GM19328 (cell line): ENCODE data around the gene ZC3H12D.
"Not testable (repeated sequence)": the region's sequence is repeated elsewhere in the genome, so short reads cannot be mapped to it uniquely, and the experiment has no call there.

Experiments used
- ATAC-seq: cut with Tn5 transposase; IDR thresholded peaks from one replicate; pipeline ENCODE4 v1.9.1; 2021; ENCODE audit warnings: mild to moderate bottlenecking, moderate library complexity; ENCODE audit not compliant: unreplicated experiment

Gene ZC3H12D

DNA sequence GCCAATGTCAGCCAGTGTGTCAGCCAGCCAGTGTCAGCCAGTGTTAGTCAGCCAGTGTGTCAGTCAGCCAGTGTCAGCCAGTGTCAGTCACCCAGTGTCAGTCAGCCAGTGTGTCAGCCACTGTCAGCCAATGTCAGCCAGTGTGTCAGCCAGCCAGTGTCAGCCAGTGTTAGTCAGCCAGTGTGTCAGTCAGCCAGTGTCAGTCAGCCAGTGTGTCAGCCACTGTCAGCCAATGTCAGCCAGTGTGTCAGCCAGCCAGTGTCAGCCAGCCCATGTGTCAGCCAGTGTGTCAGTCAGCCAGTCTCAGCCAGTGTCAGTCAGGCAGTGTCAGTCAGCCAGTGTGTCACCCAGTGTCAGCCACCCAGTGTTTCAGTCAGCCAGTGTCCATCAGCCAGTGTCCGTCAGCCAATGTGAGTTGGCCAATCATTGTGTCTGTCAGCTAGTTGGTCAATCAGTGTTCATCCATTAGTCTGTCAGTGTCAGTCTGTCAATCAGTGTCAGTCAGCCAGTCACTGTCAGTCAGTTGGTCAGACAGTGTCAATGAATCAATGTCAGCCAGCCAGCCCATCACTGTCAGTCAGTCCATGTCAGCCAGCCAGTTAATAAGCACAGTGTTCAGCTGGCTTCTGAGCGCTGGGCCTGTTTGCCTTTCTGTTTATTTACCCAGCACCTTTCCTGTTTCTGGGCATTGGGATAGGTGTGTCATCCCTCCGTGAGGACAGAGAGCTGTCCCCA is 40.3 kb downstream of the ZC3H12D start:
- not testable (repeated sequence) for ATAC-seq

DNA sequence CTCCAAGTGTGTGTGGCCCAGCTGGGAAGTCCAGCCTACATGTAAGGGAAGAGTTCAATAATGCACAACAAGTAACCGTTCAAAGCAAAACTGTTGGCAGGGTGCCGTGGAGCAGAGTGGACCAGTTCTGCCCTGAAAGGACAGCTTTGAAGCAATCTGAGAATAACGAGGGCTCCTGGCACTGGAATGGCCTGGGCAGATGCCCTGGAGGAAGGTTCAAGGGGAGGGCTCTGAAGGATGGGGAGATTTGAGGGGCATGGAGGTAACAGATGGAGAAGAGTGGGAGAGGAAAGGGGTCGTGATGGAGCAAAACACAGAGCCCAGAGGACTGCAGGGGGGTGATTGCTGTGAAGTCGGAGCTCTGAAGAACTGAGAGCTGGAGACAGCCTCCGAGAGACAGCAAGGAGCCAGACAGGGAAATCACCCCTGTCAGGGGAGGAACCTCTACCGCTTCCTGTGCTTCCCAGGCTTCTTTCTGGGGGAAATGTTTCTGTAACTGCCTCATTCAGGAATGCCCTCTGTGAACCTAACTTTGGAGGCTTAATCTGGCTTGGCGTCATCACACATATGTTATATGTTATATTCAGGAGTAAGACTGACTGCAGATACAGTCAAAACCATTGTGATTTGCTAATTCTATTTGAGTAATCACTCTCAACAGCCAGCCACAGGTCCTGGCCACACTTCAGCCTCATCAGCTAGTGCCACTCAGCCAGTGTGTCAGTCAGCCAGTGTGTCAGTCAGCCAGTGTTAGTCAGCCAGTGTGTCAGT is 41.2 kb downstream of the ZC3H12D start:
- ATAC-seq: no peak

DNA sequence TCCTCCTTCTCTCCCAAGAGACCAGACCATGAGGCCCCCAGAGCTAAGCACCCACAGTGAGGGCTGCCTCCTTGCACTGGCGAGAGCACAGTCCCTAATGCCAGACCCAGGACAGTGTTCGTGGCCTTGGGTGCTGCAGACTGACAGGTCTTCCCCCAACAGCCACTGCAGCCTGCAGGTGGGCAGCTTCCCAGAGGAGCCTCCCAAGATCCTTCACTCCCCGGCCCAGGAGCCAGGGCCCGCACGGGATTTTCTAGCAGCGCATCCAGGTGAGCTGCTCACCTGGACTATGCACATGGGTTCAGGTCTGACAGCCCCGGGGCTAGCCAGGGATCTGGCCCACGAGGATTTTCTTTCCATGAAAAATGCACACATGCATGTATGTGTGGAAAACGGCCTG is 43.1 kb downstream of the ZC3H12D start:
- no peak for ATAC-seq

DNA sequence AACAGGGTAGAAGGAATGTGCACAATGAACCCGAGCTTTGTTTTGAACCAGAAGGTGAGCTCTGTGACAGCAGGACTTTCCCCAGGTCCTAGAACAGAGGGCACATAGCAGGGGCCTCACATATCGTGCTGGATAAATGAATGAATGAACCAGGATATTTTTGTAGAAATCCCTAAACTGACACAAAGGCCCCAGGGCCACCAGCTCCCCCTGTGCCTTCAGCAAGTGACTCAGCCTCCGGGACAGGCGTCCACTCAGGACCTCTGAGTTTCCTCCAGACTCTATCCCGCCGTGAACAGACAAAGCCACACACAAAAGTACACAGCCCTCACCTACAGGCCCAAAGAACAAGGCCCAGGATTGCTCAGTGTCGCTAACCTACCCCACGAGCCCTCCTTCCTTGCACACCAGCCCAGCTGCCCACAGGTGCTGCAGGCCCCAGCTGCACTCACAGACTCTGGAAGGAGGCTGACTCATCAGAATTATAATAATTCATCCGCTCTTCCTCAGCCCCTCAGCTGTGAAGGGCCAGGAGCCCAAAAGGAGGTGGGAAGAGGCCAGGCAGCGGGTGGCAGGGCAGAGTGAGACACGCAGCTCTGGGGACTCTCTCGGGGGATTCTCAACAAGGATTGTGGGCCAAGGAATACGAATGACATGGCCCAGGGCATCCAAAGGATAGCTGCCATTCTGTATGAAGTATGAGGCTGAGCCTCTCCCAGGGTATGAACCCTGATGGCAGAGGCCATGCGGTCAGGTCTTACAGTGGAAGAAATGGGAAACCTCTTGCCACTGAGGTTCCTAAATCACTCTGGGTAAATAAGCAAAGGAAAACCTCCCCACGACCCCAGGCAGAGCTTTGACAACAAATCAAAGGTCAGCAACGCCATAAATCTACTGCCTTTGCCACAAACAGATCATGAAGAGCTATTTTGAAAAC is 43.8 kb downstream of the ZC3H12D start:
- ATAC-seq: no peak

DNA sequence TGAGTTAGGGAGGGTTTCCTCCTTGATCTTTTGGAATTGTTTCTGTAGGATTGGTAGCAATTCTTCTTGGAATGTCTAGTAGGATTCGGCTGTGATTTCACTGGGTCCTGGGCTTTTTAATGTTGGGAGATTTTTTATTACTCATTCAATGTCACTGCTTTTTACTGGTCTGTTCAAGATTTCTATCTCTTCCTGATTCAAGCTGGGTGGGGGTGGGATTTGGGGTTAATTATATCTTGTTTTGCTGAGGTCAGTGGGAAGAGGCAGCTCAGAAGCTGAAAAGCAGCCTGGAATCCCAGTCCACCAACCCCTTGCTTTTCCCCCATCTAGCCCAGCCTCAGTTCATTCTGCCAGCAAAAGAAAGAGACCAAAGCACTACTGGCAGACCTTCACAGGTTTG is 45.2 kb downstream of the ZC3H12D start:
- ATAC-seq: no peak

DNA sequence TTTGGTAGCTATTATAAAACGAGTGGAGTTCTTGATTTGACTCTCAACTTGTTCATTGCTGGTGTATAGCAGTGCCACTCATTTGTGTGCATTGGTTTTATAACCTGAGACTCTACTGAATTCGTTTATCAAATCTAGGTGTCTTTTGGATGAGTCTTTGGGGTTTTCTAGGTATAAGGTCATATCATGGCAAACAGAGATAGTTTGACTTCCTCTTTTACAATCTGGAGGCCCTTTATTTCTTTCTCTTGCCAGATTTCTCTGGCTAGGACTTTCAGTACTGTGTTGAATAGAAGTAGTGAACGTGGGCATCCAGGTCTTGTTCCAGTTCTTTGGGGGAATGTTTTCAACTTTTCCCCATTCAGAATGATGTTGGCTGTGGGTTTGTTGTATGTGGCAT is 46.0 kb downstream of the ZC3H12D start:
- no peak for ATAC-seq

DNA sequence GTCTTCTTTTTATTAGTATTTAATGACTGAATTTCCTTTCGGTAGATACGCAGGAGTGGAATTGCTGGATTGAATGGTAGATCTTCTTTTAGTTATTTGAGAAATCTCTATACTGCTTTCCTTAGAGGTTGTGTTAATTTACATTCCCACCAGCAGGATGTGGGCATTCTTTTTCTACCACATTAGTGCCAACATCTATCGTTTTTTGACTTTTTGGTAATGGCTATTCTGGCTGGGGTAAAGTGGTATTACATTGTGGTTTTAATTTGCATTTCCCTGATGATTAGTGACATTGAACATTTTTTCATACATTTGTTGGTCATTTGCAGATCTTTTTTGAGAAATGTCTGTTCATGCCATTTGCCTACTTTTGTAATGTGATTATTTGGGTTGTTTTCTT is 47.6 kb downstream of the ZC3H12D start:
- ATAC-seq: no peak

DNA sequence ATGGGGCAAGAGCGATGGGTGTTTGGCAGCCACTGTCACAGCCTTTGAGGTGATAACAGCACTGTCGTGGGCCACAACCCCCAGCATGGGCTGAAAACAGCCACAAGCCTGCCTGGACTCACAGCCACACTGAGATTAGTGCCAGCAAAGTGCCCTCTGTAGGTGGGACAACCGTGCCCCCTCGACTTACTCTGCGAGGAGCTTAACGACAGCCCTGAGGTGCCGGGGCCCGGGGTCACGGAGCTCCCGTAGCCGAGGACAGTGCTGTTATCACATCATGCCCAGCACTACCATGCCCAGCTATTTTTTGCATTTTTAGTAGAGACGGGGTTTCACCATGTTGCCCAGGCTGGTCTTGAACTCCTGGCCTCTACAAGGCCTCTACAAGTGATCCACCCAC is 48.2 kb downstream of the ZC3H12D start:
- no peak for ATAC-seq

DNA sequence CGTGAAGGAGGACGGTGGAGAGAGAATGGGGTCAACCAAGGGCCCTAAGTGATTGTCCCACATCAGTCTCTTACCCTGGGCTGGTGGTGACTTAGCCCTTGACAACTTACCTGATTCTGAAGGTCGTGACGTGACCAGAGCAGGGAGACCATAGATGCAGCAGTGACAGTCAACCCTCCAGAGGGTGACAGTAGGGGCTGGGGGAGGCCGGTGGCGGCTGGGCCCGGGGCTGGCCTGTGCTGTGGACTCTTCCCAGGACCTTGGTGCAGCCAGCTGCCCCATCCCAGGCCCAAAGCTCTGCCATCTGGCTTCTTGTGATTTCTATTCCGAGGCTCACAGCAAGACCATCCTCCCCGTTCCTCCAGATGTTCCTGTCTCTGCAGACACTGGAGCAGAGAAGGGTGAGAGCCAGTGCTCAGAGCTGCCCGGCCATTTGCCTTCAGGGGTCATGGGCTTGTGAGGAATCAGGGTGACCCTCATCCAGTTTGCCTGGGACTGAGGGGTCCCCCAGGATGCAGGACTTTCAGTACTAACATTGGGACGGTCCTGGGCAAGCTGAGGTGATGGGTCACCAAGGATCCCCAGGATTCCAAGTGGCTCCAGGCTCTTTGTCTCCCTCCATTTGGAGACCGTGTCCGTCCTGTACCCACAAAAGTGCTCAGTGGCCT is 48.8 kb downstream of the ZC3H12D start:
- ATAC-seq: no peak

DNA sequence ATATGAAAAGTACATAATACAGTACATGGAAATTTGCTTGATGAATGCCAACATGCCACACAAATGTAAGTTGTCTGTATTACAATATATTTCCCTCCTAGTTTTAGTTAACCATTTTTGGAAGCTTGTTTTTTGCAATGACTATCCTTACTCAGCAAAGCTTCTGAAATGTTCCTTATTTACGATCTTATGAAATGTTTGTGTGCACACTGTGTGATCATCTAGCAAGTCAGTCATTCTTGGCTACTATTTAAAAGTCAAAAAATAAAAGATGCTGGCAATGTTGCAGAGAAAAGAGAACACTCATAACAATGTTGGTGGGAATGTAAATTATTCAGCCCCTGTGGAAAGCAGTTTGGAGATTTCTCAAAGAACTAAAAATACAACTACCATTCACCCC is 50.9 kb downstream of the ZC3H12D start:
- no peak for ATAC-seq

DNA sequence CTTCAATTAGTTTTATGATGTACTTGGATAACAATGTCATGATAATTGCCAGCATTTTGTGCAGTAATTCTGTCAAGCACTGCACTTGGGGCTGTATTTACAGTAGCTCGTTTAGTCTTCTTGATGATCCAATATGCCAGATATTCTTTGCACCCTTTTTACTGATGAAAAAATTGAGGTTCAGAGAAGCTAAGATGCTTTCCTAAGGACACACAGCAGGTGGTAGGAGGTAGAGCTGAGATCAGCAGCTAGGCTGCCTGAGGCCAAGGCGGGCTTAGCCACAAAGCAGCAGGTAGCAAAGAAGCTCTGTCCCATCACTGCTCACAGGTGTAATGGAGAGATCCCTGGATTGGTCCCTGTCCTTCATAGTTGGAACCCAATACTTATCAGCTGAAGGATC is 51.4 kb downstream of the ZC3H12D start:
- ATAC-seq: no peak

DNA sequence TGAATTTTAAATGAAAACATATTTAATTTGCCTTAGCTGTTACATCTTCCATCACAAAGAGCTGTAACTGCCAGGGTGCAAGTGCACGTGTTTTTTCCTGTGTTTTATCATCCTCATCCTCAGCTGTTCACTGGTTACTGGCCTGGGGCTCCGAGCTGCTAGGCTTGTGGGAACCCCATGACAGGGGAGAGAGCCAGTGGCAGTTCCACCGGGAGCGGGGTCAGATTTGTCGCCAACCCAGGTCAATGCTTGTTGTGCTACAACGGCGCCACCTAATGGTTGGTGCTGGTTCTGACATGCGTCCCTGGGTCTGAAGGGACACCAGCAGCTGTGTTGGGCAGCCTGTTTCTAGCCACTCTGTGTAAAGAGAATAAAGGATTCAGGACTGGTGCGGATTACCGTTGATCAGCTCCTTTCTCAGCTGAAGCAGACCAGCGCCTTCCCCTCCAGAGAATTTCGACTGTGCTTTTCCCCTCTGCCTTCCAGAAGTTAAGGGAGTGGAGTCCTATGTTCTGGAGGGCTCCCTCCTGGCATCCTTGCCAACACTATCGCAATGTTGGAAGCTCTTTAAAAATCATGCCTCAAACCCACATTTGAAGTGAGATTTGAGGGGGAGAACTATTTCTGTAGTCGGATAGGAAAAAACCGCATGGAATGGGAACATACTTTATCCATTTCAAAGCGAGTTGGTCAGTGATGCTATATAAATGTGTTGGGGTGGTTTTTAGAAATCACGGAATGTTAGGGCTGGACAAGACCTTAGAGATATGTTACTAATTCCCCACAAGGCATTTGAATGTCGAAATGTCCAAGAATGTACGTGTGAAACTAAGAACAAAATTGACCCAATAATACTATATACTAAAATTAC is 52.7 kb downstream of the ZC3H12D start:
- ATAC-seq: peak; percentile 81

DNA sequence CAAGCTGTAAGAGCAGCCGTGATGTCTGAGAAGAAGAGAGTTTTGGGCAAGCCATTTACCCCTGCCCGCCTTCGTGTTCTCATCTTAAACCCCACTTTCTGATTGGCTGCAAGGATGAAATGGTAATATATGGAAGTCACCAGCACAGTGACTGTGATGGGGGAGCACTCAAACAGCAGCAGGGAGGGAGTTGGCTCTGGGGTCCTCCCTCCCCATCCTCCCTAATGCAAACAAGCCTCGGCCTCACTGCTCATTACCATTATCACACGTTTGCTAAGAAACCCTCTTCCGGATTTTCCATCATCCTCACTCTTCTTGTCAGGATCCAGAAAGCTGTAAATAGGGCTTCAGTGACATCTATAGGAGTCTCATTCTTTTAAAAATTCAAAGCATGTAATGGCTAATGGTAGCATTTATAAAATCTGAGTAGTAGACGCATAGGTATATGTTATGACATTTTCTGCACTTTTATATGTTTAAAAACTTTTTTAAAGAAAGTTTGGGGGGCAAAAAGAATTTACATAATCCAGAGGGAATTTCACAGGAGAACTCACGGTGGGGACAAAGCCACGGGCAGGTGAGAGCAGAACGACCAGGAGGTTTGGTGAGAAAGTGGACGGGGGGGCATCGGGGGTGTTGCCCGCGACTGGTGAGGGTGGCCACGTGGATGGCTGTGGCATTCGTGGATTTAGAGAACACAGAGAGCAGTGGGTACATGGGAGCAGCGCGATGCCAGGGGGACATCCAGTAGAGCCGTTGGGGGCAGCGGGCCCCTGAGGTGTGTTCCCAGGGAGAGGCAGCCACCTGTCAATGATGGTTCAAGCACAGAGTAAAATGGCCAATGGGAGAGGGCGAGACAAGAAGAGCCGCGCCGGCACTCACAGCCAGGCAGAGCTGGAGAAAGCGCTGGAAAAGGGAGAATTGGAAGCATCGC is 55.1 kb downstream of the ZC3H12D start:
- no peak for ATAC-seq

DNA sequence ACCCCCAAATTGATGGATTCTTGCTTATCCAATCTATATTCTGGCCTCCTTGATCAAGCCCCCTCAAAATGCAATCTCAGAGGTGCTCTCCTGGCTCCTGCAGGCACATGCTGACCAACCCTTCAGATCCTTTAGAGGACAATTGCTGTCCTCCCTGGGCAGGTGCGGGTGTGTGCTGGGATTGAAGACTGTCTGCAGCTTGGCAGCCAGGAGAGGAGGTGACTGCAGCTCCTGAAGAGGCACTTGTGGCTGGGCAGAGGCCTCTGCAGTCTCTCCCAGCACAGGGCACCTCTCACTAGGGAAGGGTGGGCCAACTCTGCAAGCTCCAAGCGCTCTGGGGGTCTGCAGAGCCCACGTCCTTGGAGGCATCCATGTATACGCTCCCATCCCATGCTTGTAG is 56.2 kb downstream of the ZC3H12D start:
- ATAC-seq: no peak

DNA sequence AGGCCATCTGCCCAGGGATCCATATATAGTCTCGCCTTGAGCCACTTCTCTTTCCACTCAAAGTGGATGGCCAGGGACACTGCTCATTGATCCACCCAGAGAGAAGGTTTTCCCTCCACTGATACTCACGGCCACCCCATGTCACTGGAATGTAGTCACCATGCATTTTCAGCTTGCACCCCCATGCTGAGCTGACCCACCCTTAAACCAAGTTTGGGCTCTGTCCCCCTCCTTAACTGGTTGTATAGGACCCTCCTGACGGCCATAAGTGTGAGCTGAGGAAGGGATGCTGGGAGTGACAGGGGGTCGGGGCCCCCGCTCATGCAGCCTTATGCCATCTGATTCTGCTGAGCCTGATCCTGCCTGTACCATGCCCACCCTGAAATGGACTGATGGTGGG is 59.1 kb downstream of the ZC3H12D start:
- no peak for ATAC-seq

DNA sequence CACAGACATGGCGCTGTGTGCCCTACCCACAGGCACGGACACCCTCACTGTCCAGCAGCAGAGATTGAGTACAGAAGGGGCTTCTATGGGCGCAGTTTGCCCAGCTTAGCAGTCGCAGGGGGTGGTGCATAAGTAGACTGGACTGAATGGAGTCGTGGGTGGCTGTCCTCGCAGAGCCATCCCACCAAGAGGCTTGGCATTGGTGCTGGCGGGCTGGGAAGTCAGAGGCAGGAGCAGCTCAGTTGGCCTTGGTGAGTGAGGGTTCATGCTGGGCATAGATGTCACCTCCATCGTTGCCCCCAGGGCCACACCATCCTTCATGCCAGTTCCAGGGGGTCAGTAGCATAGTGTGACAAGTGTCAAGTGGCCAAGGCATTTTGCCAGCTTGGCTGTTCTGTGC is 59.6 kb downstream of the ZC3H12D start:
- ATAC-seq: no peak

DNA sequence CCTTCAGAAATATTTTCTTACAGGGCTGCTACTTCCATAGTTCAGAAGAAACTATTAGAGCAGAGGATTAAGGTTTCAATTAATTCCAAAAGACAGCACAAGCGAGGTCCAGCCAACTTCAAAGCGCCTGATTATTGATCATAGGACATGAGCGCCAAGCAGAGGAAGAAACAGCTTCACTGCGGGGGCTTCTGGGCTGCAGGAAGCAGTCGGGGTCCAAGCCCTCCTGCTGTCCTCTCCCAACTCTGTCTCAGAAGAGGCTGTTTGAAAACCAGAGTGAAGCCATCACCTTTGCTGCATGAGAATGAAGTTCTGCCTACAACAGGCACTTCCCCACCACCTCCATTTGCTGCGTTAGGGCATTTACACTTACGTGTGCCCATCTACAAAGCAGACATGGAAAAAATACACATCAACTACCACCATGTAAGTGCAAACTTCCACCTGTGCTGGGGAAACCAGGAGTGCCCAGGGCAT is 60.8 kb downstream of the ZC3H12D start:
- no peak for ATAC-seq

DNA sequence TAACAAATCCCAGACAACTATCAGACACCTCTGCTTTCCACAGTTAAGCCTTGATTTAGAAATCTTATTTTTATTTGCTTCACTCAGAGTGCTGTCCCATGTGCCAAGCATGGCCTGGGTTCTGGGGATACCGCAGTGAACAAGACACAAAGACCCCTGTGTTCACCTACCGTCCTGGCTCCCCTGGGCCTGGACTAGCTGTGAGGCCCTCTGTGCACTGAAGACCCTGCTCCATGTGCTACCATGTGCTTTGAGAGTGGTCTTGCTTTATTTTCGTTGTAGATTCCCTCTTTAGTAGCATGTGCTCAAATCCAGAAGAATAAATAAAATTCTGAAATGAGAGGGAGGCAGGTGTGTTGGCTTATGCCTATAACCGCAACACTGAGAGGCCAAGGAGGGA is 62.2 kb downstream of the ZC3H12D start:
- no peak for ATAC-seq

DNA sequence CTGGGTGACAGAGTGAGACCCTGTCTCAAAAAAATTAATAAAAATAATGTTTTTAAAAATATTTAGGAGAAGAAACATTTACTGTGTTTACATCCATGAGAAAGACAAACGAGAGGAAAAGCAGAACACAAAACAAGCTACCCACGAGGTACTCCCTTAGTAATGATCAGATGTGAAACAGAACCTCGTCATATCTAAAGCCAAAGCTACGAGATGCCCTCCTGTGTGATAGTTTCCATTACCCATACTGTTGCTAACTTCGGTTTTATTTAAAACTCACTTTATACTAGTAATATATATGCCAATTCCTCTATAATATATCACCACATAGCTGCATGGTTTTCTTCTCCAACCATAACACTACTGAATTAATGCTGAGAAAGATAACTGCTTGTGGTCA is 63.7 kb downstream of the ZC3H12D start:
- no peak for ATAC-seq
